HG03108 (cell line): ENCODE measurements around the gene CCDC187.

Experiments
- ATAC-seq: cut with Tn5 transposase; IDR thresholded peaks from one replicate; pipeline ENCODE4 v1.9.1; 2021; ENCODE audit warnings: moderate library complexity; ENCODE audit not compliant: unreplicated experiment

Gene CCDC187

GRCh38 chr9:136255896-136256890, 47.7 kb downstream of the CCDC187 start:
- no peak for ATAC-seq

- no peak for ATAC-seq
Measured at GRCh38 chr9:136255166-136255538, 48.7 kb downstream of the CCDC187 start.

- ATAC-seq = no peak
Measured at GRCh38 chr9:136254381-136255165, 49.3 kb downstream of the CCDC187 start.

GRCh38 chr9:136253246-136254130, 50.4 kb downstream of the CCDC187 start:
- no peak for ATAC-seq

GRCh38 chr9:136252846-136253245, 51.0 kb downstream of the CCDC187 start:
- ATAC-seq = no peak

GRCh38 chr9:136252281-136252680, 51.6 kb downstream of the CCDC187 start:
- ATAC-seq = no peak

GRCh38 chr9:136251264-136252115, 52.4 kb downstream of the CCDC187 start:
- ATAC-seq = no peak

GRCh38 chr9:136250676-136251075, 53.2 kb downstream of the CCDC187 start:
- ATAC-seq = no peak

- no peak for ATAC-seq
Measured at GRCh38 chr9:136249877-136250559, 53.9 kb downstream of the CCDC187 start.

GRCh38 chr9:136248951-136249876, 54.7 kb downstream of the CCDC187 start:
- no peak for ATAC-seq

GRCh38 chr9:136247947-136248637, 55.8 kb downstream of the CCDC187 start:
- no peak for ATAC-seq

- no peak for ATAC-seq
Measured at GRCh38 chr9:136247551-136247916, 56.4 kb downstream of the CCDC187 start.

- no peak for ATAC-seq
Measured at GRCh38 chr9:136246849-136247550, 56.9 kb downstream of the CCDC187 start.

GRCh38 chr9:136245219-136246150, 58.4 kb downstream of the CCDC187 start, which contains the start of gene QSOX2:
QSOX2 (minus strand) TSS chr9:136245812; CDS start chr9:136245803, 9 bp downstream.
- ATAC-seq = no peak

GRCh38 chr9:136244969-136245218, 59.0 kb downstream of the CCDC187 start:
- no peak for ATAC-seq
